SH-SY5Y (cell line): ENCODE results near the gene GPC5.

Source experiments
- GATA2 ChIP-seq: IDR thresholded peaks from 2 replicates; pipeline ENCODE4 v1.6.1; 2011; ENCODE audit warnings: mild to moderate bottlenecking, low read depth, low read length
- GATA3 ChIP-seq: IDR thresholded peaks from 2 replicates; pipeline ENCODE4 v1.6.1; 2011; ENCODE audit warnings: low read depth, mild to moderate bottlenecking, low read length, moderate library complexity

Gene GPC5

GRCh38 chr13:92745258-92745657 lies 1346.8 kb downstream of the GPC5 start:
- TF ChIP-seq GATA3 (no peak), GATA2 (no peak)

GRCh38 chr13:92761710-92762109 lies 1363.3 kb downstream of the GPC5 start:
- TF ChIP-seq GATA2 (no peak), GATA3 (no peak)

DNA sequence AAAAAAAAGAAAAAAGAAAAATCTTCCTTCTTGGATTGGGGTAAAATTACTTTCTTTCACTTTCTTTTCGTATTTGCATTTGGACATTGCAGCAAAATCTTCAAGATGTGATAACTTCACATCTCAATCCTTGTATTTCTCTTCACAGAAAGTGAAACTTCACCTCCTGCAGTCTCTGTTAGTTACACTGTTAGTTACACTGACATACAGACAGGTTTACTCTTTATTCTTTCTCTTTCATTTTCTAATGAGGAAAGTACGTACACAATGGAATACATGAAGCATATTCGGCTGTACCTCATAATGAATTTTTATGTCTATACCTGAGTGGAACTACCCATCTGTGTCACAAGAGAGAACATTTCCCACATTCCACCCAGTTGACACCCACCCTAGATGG lies 1369.0 kb downstream of the GPC5 start:
- no peak for TF ChIP-seq GATA3
- no peak for TF ChIP-seq GATA2

GRCh38 chr13:92768602-92769001 lies 1370.2 kb downstream of the GPC5 start:
- TF ChIP-seq GATA2 = no peak

GRCh38 chr13:92769046-92769445 lies 1370.6 kb downstream of the GPC5 start:
- TF ChIP-seq GATA3 (no peak), GATA2 (no peak)

GRCh38 chr13:92775658-92776057 lies 1377.2 kb downstream of the GPC5 start:
- TF ChIP-seq GATA3 = no peak
- no peak for TF ChIP-seq GATA2

GRCh38 chr13:92781965-92782690 lies 1383.7 kb downstream of the GPC5 start:
- TF ChIP-seq GATA3 (no peak), GATA2 (no peak)

GRCh38 chr13:92802776-92803175 lies 1404.4 kb downstream of the GPC5 start:
- TF ChIP-seq GATA2 (no peak), GATA3 (no peak)

- TF ChIP-seq GATA2 (no peak), GATA3 (no peak)
These were observed 1405.9 kb downstream of the GPC5 start for GRCh38 chr13:92804346-92804745.

GRCh38 chr13:92804926-92805325 lies 1406.5 kb downstream of the GPC5 start:
- no peak for TF ChIP-seq GATA2
- TF ChIP-seq GATA3 = no peak

DNA sequence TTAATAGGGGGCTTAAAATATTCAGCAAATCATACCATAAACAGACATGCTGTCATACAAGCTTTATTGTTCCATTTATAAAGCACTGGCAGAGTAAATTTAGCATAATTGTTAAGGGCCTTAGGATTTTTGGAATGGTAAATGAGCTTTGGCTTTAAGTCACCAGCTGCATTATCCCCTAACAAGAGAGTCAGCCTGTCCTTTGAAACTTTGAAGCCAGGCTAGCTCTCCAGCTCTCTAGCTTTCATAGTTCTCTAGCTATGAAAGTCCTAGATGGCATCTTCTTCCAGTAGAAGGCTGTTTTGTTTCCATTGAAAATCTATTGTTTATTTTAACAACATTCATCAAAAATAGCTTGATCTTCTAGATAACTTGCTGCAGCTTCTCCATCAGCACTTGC lies 1407.3 kb downstream of the GPC5 start:
- no peak for TF ChIP-seq GATA3
- no peak for TF ChIP-seq GATA2

GRCh38 chr13:92806215-92806614 lies 1407.8 kb downstream of the GPC5 start:
- TF ChIP-seq GATA3 = no peak
- no peak for TF ChIP-seq GATA2

DNA sequence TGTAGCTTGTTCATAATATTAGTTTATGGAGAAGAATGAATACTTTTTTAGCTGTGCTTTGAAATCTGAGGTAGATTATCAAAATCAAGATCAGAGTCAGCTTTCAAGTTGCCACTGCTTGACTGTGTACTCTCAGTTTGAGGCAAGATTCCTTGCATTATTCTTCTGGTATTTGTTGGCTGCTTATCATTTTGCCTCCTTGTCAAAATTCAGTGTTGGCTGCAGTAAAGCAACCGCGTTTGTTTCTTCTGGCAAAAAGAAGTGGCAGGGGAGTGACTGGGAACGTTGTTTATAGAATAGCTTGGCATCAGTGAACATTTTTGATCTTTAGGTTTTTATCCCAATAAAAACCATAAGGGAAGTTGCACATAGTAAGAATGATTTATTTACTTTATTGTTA lies 1408.9 kb downstream of the GPC5 start:
- TF ChIP-seq GATA2 (no peak), GATA3 (no peak)

- TF ChIP-seq GATA2 (no peak), GATA3 (no peak)
These were observed 1409.5 kb downstream of the GPC5 start for GRCh38 chr13:92807966-92808365.

DNA sequence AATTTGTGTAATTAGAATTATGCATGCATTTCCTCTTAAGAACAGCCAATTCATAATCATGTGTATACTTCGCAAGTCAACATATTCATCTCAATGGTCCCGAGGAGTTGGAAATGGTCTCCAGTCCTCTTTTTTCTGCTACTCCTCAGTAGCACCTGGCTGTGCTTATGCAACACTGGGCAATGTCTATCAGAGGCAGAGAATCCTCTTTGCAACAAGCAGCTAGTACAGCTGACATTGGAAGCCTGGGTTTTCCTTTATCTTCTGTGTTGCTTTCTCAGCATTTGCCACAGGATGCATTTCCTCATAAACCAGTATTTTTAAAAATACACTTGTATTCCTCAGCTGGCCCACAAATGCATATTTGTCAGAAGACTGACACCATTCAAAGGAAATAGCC lies 1422.9 kb downstream of the GPC5 start:
- TF ChIP-seq GATA2 = no peak
- no peak for TF ChIP-seq GATA3

GRCh38 chr13:92823059-92823458 lies 1424.6 kb downstream of the GPC5 start:
- no peak for TF ChIP-seq GATA2
- TF ChIP-seq GATA3 = no peak
